ENCODE measurements around the gene CD59. TPM values are rescaled to one million over a fixed set of nuclear protein-coding genes. Genes with fewer than 3 reads are reported as not detected.

Gene CD59
- total and polyA plus RNA-seq, 2 donors (not counting 3 experiments of a cell fraction or from before 2014, with no cell fraction given): 992 to 1,084 TPM

GRCh38 chr11:33770236-33770635, 34.0 kb upstream of the CD59 start:
- no peak overlapping the region for H3K4me2 ChIP-seq (ENCODE audit: insufficient read depth, low read length)
- peaks cover 14% of the 10 kb centered on the region for H3K79me2 ChIP-seq (ENCODE audit: control insufficient read depth, insufficient read depth, low read length)
- H3K9me1 ChIP-seq (replicated peaks; ENCODE audit: control insufficient read depth, extremely low read depth, insufficient read depth, low read length): no peaks in the 10 kb centered on the region
- CTCF ChIA-PET: no interaction called here
- dilution Hi-C loops (cut with MboI; ENCODE audit: extremely low pct_ligation_motif_present, low sequenced_read_pairs) (no loop called here), intact Hi-C loops (cut with micrococcal nuclease) (no loop called here)
- peaks cover 0 to 3% of the 10 kb centered on the region in 2 experiments for H3K36me3 ChIP-seq (ENCODE audit: control insufficient read depth in 2 of 2, extremely low read depth in 1 of 2, insufficient read depth in 2 of 2, low read length in 2 of 2)
- no peak overlapping the region for H2AFZ ChIP-seq (ENCODE audit: low read depth, low read length)
- no peak for TF ChIP-seq FOS (IDR thresholded peaks at IDR 0.05; ENCODE audit: borderline replicate concordance, insufficient read depth, low read length)
- TF ChIP-seq EZH2 (IDR thresholded peaks at IDR 0.05; ENCODE audit: borderline replicate concordance, low read depth, low read length, severe bottlenecking): no peak
- no peak for TF ChIP-seq MAX (IDR thresholded peaks at IDR 0.05; ENCODE audit: insufficient read depth, insufficient read length)
- TF ChIP-seq JUN (IDR thresholded peaks at IDR 0.05; ENCODE audit: borderline replicate concordance, insufficient read depth, insufficient read length, low read depth): no peak
- TF ChIP-seq MYC (IDR thresholded peaks at IDR 0.05; ENCODE audit: low read depth, low read length): no peak
- no peak for TF ChIP-seq POLR2A (IDR thresholded peaks at IDR 0.05; ENCODE audit: low read depth, low read length)
- no peak for TF ChIP-seq POLR2AphosphoS5 (IDR thresholded peaks at IDR 0.05; ENCODE audit: insufficient read depth, low read depth, low read length)
- TF ChIP-seq CTCF (IDR thresholded peaks at IDR 0.05; ENCODE audit: extremely low read depth in 1 of 2, insufficient read depth in 1 of 2, low read depth in 1 of 2, low read length in 2 of 2): no peak
- TF ChIP-seq GATA2 (IDR thresholded peaks at IDR 0.05; ENCODE audit: insufficient read depth, insufficient read length, low read depth, low read length): no peak
- peaks cover 12% of the 10 kb centered on the region for H3K4me1 ChIP-seq (ENCODE audit: control insufficient read depth, extremely low read depth, insufficient read depth, low read length)
- FAIRE-seq (peak; percentile 55), DNase-seq (ENCODE audit: low read depth, low spot score) (no peak)
- no peak overlapping the region for H3K4me3 ChIP-seq (replicated peaks in 1 of 3; ENCODE audit: insufficient read depth in 1 of 3, low read depth in 1 of 3, low read length in 3 of 3)
- no peak overlapping the region for H3K27ac ChIP-seq (ENCODE audit: insufficient read depth, low read depth, low read length)
- POLR2A ChIA-PET: no interaction called here
- H4K20me1 ChIP-seq (replicated peaks; ENCODE audit: control insufficient read depth, extremely low read depth, insufficient read depth, low read length): no peaks in the 10 kb centered on the region
- H3K9me3 ChIP-seq (replicated peaks; ENCODE audit: control insufficient read depth, insufficient read depth, low read length): no peaks in the 10 kb centered on the region
- peaks cover 0 to 2% of the 10 kb centered on the region in 2 experiments for H3K27me3 ChIP-seq (ENCODE audit: control insufficient read depth in 2 of 2, insufficient read depth in 2 of 2, low read length in 2 of 2)
- BruUV-seq (replicated peaks): no TSS peak
- H3K9ac ChIP-seq (replicated peaks; ENCODE audit: extremely low read depth, insufficient read depth, low read length): no peak overlapping the region

Measured in endothelial cell of umbilical vein (primary cell).